B cell (primary cell): ENCODE data around the gene TMPRSS11A. TPM values are rescaled to one million over a fixed set of nuclear protein-coding genes. Genes with fewer than 3 reads are reported as not detected.

Experiments used
- ATAC-seq: fragments of 200-7000 bp; cut with Tn5 transposase; one replicate; pipeline ENCODE4 v1.10.0; 2021; ENCODE audit warnings: low read depth, mild to moderate bottlenecking, moderate number of reproducible peaks, moderate library complexity
- CTCF ChIA-PET: fragments of 350-600 bp; sonication (Branson Sonifier 250); formaldehyde crosslinking; loops from one replicate; lab custom pipeline; 2021; ENCODE audit warnings: antibody characterized with exemption, inconsistent platforms; lab: Charles Lee
- POLR2A ChIA-PET: fragments of 350-600 bp; sonication (Branson Sonifier 250); formaldehyde crosslinking; loops from one replicate; lab custom pipeline; 2021; ENCODE audit warnings: antibody characterized with exemption; lab: Charles Lee
- DNase-seq: peaks from one replicate; pipeline ENCODE4 v3.0.0; 2013
- H2AFZ ChIP-seq: 2 replicates; pipeline ENCODE4 v1.6.1; 2012; ENCODE audit warnings: mild to moderate bottlenecking, low read depth, low read length; ENCODE audit not compliant: insufficient read depth, poor library complexity, severe bottlenecking
- H3K27ac ChIP-seq, 2 donors: 1 replicate in 1 of 2; 2 replicates in 1 of 2; pipeline ENCODE4 v1.5.1; 2012 to 2013; ENCODE audit warnings: low read length in 2 of 2, mild to moderate bottlenecking in 2 of 2, moderate library complexity in 1 of 2
- H3K27me3 ChIP-seq, 4 experiments: fragments of 200-600 bp in 1 of 4; sonication (generic) in 1 of 4; replicated peaks in 1 of 4; 1 replicate in 2 of 4; 2 replicates in 2 of 4; pipeline versions ENCODE4 v1.6.1 to v1.7.0; 2013 to 2016; ENCODE audit warnings: low read length in 3 of 4, mild to moderate bottlenecking in 2 of 4, mixed read lengths in 1 of 4, moderate library complexity in 1 of 4; ENCODE audit not compliant: insufficient read depth in 4 of 4, control insufficient read depth in 3 of 4; ENCODE audit errors: control extremely low read depth in 1 of 4
- H3K36me3 ChIP-seq, 2 experiments: replicated peaks in 1 of 2; 1 replicate in 1 of 2; 2 replicates in 1 of 2; pipeline versions ENCODE4 v1.6.1 to v1.7.1; 2013; ENCODE audit warnings: low read length in 1 of 2; ENCODE audit not compliant: insufficient read depth in 2 of 2, control insufficient read depth in 1 of 2; ENCODE audit errors: control extremely low read depth in 1 of 2, extremely low read depth in 1 of 2
- H3K4me1 ChIP-seq, 2 donors: fragments of 200-600 bp in 1 of 2; sonication (generic) in 1 of 2; 1 replicate in 1 of 2; 2 replicates in 1 of 2; pipeline versions ENCODE4 v1.5.1 to v1.6.1; 2013 to 2017; ENCODE audit warnings: low read length in 2 of 2; ENCODE audit not compliant: control insufficient read depth in 2 of 2, insufficient read depth in 2 of 2
- H3K4me2 ChIP-seq: replicated peaks from 2 replicates; pipeline ENCODE3; 2012; ENCODE audit warnings: mild to moderate bottlenecking, low read depth, low read length; ENCODE audit not compliant: poor library complexity, severe bottlenecking
- H3K4me3 ChIP-seq, 5 experiments: fragments of 200-600 bp in 1 of 5; sonication (generic) in 1 of 5; 1 replicate in 3 of 5; 2 replicates in 2 of 5; pipeline versions ENCODE4 v1.5.1 to v1.7.0; 2011 to 2016; ENCODE audit warnings: low read length in 4 of 5, mild to moderate bottlenecking in 4 of 5, low read depth in 2 of 5, control low read depth in 1 of 5, moderate library complexity in 1 of 5; ENCODE audit not compliant: insufficient read depth in 1 of 5; ENCODE audit errors: control extremely low read depth in 1 of 5, extremely low read depth in 1 of 5
- H3K79me2 ChIP-seq: fragments of 200-600 bp; sonication (generic); one replicate; pipeline ENCODE4 v1.6.0; 2016; ENCODE audit warnings: low read length; ENCODE audit not compliant: control insufficient read depth, insufficient read depth
- H3K9ac ChIP-seq: fragments of 200-600 bp; sonication (generic); 2 replicates; pipeline ENCODE4 v1.6.1; 2017; ENCODE audit warnings: mild to moderate bottlenecking, low read length, moderate library complexity
- H3K9me3 ChIP-seq, 3 donors: one replicate each; pipeline versions ENCODE4 v1.6.1 to v1.7.1; 2013; ENCODE audit warnings: low read length in 2 of 3; ENCODE audit not compliant: control insufficient read depth in 2 of 3, insufficient read depth in 1 of 3; ENCODE audit errors: control extremely low read depth in 1 of 3
- H4K20me1 ChIP-seq: 2 replicates; pipeline ENCODE4 v1.6.0; 2012; ENCODE audit warnings: mild to moderate bottlenecking, low read length; ENCODE audit not compliant: insufficient read depth, control insufficient read depth, poor library complexity, severe bottlenecking
- H3K27ac Mint-ChIP-seq: one replicate; pipeline ENCODE4 v1.8.0; 2021; ENCODE audit warnings: mixed read lengths
- H3K27me3 Mint-ChIP-seq: one replicate; pipeline ENCODE4 v1.8.0; 2021; ENCODE audit warnings: mixed read lengths
- H3K4me1 Mint-ChIP-seq: one replicate; pipeline ENCODE4 v1.8.0; 2021; ENCODE audit warnings: mixed read lengths
- H3K4me3 Mint-ChIP-seq: one replicate; pipeline ENCODE4 v1.8.0; 2021; ENCODE audit warnings: mixed read lengths
- H3K9me3 Mint-ChIP-seq: one replicate; pipeline ENCODE4 v1.8.0; 2022; ENCODE audit warnings: mixed read lengths; ENCODE audit not compliant: insufficient read depth
- CTCF ChIP-seq: fragments of 200-600 bp; IDR thresholded peaks from one replicate; pipeline ENCODE4 v1.8.0; 2022; ENCODE audit warnings: antibody characterized with exemption, mild to moderate bottlenecking
- EZH2 ChIP-seq: IDR thresholded peaks from 2 replicates; pipeline ENCODE4 v1.6.1; 2012; ENCODE audit warnings: borderline replicate concordance, low read depth, mild to moderate bottlenecking, moderate library complexity, low read length; ENCODE audit not compliant: insufficient read depth, poor library complexity, severe bottlenecking
- WGBS: methylation state at CpG from one replicate; pipeline ENCODE4 v1.1.5; 2013; ENCODE audit warnings: missing lambda C conversion rate; ENCODE audit not compliant: insufficient coverage; 5-methylcytosine and 5-hydroxymethylcytosine counted together
- intact Hi-C: fragments of 100-400 bp; cut with micrococcal nuclease; formaldehyde crosslinking; loops from one replicate; pipeline ENCODE4 v1.10.0; 2022
- polyA plus RNA-seq: library from polyadenylated mRNA; depleted of rRNA; stranded (reverse); fragments of >200 nt; gene quantifications from 2 replicates; pipeline ENCODE4 v1.2.3, GENCODE V29; 2012
- total RNA-seq, 2 donors: library from RNA; stranded (reverse); fragments of 120-200 nt in 1 of 2; gene quantifications; 1 replicate in 1 of 2; 2 replicates in 1 of 2; pipeline versions ENCODE4 v1.2.3 to v1.2.4, GENCODE V29; 2013 to 2022

TMPRSS11A gene
- total and polyA plus RNA-seq, 2 donors (not counting 1 experiment from before 2014, with no cell fraction given): not detected

GRCh38 chr4:67873116-67873515 is 90.2 kb downstream of the TMPRSS11A start:
- Histone ChIP-seq H3K27me3 (no peaks in the 10 kb centered on the region), H3K4me1 (no peaks in the 10 kb centered on the region), H3K79me2 (no peaks in the 10 kb centered on the region), H3K36me3 (no peaks in the 10 kb centered on the region), H2AFZ (no peak overlapping the region), H4K20me1 (no peaks in the 10 kb centered on the region), H3K9me3 (no peaks in the 10 kb centered on the region), H3K27ac (no peak overlapping the region), H3K4me3 (no peak overlapping the region), H3K9ac (no peak overlapping the region), H3K4me2 (no peak overlapping the region)
- Mint-ChIP-seq H3K27ac (no peak overlapping the region), H3K9me3 (no peaks in the 10 kb centered on the region), H3K4me3 (no peak overlapping the region), H3K4me1 (no peaks in the 10 kb centered on the region), H3K27me3 (no peaks in the 10 kb centered on the region)
- intact Hi-C loops: no loop called here
- TF ChIP-seq CTCF (no peak), EZH2 (no peak)
- WGBS: 86% methylated on average over 1 of the region's 1 CpG
- ChIA-PET POLR2A (no interaction called here), CTCF (no interaction called here)
- ATAC-seq (no peak), DNase-seq (no peak)

- Mint-ChIP-seq H3K27ac (no peak overlapping the region), H3K27me3 (no peaks in the 10 kb centered on the region), H3K4me1 (no peaks in the 10 kb centered on the region), H3K4me3 (no peak overlapping the region), H3K9me3 (no peaks in the 10 kb centered on the region)
- H3K4me2 ChIP-seq: no peak overlapping the region
- H2AFZ ChIP-seq: no peak overlapping the region
- H3K36me3 ChIP-seq: no peaks in the 10 kb centered on the region
- CTCF ChIA-PET: no interaction called here
- TF ChIP-seq EZH2: no peak
- TF ChIP-seq CTCF: no peak
- intact Hi-C loops: no loop called here
- ATAC-seq (no peak), DNase-seq (no peak)
- H3K4me3 ChIP-seq: no peak overlapping the region
- no peak overlapping the region for H3K27ac ChIP-seq
- no peaks in the 10 kb centered on the region for H3K27me3 ChIP-seq
- H3K9me3 ChIP-seq: no peaks in the 10 kb centered on the region
- no peak overlapping the region for H3K9ac ChIP-seq
- H4K20me1 ChIP-seq: no peaks in the 10 kb centered on the region
- no peaks in the 10 kb centered on the region for H3K4me1 ChIP-seq
- POLR2A ChIA-PET: no interaction called here
- H3K79me2 ChIP-seq: no peaks in the 10 kb centered on the region
These were observed 91.4 kb downstream of the TMPRSS11A start for GRCh38 chr4:67871867-67872266.
